Kidney glomerular epithelial cell (primary cell): ENCODE data around the gene CAMK1G.

Experiments used
- DNase-seq: peaks from one replicate; lab custom pipeline; 2025; lab: John Stamatoyannopoulos, UW

Gene CAMK1G

GRCh38 chr1:209620487-209620884 is 37.0 kb downstream of the CAMK1G start:
- no peak for DNase-seq

- DNase-seq = no peak
Measured at GRCh38 chr1:209621286-209621685, 37.8 kb downstream of the CAMK1G start.

GRCh38 chr1:209621741-209622655 is 38.5 kb downstream of the CAMK1G start:
- no peak for DNase-seq

- no peak for DNase-seq
Measured at GRCh38 chr1:209622841-209623829, 39.6 kb downstream of the CAMK1G start.

- DNase-seq = peak; percentile 75
Measured at GRCh38 chr1:209624558-209625549, 41.3 kb downstream of the CAMK1G start.

- DNase-seq = peak; percentile 13
Measured at GRCh38 chr1:209625791-209626285, 42.3 kb downstream of the CAMK1G start.

- DNase-seq = no peak
Measured at GRCh38 chr1:209626346-209627026, 43.0 kb downstream of the CAMK1G start.

GRCh38 chr1:209627027-209627731 is 43.7 kb downstream of the CAMK1G start:
- no peak for DNase-seq

- peak; percentile 67 for DNase-seq
Measured at GRCh38 chr1:209627732-209628196, 44.2 kb downstream of the CAMK1G start.

GRCh38 chr1:209628618-209629299 is 45.2 kb downstream of the CAMK1G start:
- no peak for DNase-seq

GRCh38 chr1:209629621-209630382 is 46.3 kb downstream of the CAMK1G start:
- no peak for DNase-seq

GRCh38 chr1:209630383-209631225 is 47.1 kb downstream of the CAMK1G start:
- no peak for DNase-seq

- DNase-seq = peak; percentile 73
Measured at GRCh38 chr1:209633335-209633997, 50.0 kb downstream of the CAMK1G start.

GRCh38 chr1:209634005-209634737 is 50.7 kb downstream of the CAMK1G start:
- DNase-seq = no peak

- no peak for DNase-seq
Measured at GRCh38 chr1:209635850-209636249, 52.3 kb downstream of the CAMK1G start.

GRCh38 chr1:209641832-209642172 is 58.3 kb downstream of the CAMK1G start:
- no peak for DNase-seq
